NCI-H128 (cell line): ENCODE results near the gene CENPX.

Source experiments
- DNase-seq: peaks from one replicate; lab custom pipeline; 2025; ENCODE audit not compliant: unreplicated experiment; lab: John Stamatoyannopoulos, UW

CENPX gene

DNA sequence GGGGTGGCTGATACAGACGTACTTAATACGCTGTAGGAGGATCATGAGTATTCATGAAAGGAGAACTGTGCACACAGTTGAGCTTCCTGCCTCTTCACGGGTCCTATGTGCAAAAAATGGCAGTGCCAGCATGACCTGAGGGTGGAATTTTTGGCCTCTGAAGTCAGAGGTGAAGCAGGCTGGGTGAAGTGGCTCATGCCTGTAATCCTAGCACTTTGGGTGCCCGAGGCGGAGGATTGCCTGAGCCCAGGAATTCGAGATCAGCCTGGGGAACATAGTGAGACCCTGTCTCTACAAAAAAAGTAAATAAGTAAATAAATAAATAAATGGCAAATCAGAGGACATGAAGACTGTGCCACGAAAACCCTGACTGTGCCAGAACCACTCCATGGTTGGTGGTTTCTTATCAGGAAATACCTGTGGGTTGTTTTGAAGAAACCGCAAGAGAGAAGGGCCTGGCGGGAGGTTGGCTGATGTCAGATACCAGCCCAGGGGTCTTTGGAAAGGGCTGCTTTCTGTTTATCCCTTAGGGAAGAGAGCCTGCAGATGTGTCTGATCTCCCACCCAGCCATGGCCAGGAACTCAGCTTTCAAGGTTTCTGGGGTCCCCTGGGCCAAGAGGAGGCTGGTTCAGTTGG, 41.9 kb downstream of the CENPX start:
- DNase-seq = no peak

DNA sequence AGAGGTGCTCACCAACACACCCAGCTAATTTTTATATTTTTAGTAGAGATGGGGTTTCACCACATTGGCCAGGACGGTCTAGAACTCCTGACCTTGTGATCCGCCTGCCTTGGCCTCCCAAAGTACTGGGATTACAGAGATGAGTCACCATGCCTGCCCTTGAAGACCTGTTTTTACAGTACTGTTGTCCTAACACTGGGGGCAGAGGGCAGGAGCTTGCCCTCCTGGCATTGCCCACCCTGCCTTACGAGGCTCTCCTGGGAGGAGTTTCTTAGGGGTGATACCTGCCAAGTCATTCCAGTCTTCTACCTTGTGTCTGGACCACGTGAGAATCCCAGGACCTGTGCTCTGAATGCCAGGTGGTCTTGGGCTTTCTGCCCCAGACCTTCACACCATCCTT, 42.6 kb downstream of the CENPX start:
- DNase-seq = no peak

DNA sequence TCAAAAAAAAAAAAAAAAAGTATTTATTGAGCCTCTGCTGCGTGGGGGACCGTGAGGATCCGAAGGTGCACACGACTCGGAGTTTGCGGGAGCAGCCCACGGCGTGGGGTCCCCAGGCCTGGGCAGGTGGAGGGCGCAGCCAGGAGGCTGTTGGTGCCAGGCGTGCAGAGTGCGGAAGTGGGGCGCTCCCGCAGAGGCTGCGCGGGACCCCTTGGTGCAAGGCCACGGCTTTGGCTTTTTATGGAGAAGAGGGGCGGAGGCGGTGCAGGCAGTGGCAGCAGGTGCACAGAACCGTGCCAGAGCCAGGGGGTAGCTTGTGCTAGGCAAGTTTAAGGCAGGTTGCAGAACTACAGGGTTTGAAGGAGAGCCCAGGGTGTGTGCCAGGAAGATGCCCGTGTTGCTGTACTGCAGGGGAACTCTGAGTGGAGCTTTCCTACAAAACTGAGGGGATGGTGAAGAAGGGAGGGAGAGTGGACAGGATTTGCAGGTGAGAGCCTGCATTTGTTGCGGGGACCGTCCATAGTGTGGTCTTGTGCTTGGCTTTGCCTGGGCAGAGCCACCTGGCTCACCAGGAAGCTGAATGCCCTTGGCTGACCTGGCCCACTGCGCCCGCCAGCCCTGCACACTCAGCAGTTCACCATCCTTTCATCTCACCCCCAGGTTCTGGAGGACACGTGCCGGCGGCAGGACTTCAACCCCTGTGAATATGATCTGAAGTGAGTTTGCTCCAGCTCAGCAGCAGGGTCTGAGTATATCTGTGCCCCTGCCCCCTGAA, 44.0 kb downstream of the CENPX start:
- no peak for DNase-seq

DNA sequence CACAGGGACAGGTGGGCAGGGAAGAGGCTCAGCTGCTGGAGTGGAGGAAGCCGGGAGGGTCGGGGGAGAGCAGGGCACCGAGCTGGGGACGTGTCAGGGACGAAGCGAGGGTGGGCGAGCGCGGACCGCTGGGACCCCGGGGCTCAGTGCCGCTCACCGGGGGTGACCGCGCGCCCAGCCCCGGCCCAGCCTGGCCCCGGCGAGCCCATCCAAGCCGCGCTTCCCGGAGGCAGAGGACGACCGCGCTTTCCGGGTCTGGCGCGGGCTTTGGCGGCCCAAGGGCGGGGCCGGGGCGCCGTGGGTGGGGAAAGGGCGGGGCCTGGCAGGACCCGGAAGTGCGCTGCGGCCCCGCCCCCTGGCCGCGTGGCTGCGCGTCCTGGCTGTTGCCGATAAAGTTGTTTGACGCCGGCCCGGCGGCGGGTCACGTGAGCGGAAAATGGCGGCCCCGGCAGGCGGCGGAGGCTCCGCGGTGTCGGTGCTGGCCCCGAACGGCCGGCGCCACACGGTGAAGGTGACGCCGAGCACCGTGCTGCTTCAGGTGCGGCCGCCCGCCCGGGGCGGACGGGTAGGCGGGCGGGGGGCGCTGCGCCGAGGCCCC, 45.4 kb downstream of the CENPX start, which contains the start of gene ASPSCR1:
TSS of gene ASPSCR1 (plus strand) at position 419 of the 598 bp plus-strand sequence. CDS start at position 437, 18 bp downstream.
- peak; percentile 71 for DNase-seq

DNA sequence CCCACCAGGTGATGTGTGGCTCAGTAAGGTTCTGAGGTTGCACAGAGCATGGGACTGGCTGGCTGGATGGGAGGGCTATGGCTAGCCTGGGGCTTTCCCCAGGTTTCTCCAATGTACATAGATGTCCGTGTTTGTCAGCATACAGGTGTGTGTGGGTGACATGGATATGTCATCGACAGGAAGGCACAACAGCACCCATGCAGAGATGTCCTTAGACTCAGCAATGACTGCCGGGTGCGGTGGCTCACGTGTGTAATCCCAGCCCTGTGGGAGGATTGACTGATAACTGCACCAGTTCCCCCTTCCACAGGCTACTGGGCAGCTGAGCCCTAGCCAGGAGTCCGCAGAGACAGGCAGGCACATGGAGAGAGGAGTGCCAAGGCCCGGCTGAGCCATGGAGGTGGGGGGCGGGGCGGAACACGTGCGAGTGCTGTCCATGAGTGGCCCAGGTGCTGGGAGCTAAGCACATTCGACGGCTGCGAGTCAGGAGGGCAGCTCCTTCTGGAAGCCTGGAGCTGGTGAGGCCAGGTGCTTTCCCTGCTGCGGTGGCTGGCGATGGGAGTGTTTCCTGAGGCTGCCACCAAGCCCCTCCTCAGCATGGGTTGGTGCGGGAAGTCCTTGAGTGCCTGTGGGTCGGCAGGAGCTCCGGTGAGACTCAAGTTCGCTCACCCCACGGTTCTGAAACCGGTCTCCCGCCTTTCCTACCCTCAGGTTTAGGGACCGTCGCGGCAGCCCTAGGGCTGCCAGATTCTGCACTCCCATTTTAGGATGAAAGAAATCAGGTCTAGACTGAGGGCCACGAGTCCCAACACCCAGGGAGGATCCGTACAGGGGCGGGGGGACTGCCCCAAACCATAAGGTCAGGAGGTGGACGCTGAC, 46.1 kb downstream of the CENPX start:
- DNase-seq = no peak

DNA sequence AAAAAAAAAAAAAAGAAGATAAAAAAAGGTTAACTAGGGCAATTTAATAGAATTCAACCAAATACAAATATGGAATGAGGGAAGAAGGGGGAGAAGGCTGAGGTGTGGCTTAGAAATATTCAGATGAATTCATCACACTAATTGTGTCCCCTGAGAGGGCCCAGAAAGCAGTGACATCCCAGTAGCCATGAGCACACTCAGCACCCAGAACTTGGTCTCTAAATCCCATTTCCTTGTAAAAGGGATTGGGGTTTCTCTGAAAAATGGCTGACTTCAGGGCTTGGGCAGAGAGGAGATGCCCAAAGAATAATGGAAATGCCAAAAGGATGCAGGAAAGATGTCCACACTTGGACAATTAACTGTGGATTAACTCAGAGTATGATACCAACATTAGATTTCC, 49.2 kb downstream of the CENPX start:
- DNase-seq = no peak

DNA sequence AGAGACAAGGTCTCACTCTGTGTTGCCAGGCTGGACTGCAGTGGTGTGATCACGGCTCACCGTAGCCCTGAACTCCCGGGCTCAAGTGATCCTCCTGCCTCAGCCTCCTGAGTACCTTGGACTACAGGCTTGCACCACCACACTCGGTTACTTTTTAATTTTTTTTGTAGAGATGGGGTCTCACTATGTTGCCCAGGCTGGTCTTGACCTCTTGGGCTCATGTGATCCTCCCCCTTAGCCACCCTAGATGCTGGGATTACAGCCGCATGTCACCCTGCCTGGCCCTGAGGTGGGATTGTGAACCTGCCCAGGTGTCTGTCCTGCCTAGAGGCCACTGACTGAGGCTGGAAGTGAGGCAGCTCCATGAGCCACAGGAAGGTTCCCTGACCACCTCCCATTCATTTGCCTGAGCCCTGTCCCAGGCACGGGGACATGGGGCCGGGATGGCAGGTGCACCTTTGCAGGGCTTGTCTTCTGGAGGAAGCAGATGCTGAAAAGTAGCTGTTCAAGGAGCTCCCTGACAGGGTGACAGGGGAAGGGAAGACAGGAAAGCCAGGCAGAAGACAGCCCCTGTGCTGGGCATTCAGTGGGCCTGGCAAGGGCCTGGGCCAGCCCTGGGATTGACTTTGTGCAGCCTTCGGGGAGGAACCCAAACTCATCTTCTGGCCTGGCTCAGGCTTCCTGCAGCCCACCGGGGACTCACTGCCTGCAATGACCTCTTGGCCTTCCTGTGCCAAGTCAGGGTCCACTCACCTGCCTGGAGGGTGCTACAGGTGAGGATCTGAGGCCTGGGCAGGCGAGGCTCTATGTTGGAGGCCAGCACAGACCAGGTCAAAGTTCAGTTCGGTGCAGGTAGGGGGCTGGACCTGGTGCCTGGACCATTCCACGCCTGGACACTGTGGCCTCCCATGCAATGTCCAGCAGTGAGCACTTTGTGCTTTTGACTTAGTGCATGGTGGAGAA, 53.5 kb downstream of the CENPX start:
- DNase-seq = no peak
